HG02678 (cell line): ENCODE measurements around the gene MAN1A1.

Source experiments
- ATAC-seq: cut with Tn5 transposase; IDR thresholded peaks from one replicate; pipeline ENCODE4 v1.9.1; 2021; ENCODE audit warnings: mild to moderate bottlenecking, moderate library complexity; ENCODE audit not compliant: unreplicated experiment

MAN1A1 gene

GRCh38 chr6:119346936-119347335 is 2.6 kb downstream of the MAN1A1 start:
- ATAC-seq, result no peak

DNA sequence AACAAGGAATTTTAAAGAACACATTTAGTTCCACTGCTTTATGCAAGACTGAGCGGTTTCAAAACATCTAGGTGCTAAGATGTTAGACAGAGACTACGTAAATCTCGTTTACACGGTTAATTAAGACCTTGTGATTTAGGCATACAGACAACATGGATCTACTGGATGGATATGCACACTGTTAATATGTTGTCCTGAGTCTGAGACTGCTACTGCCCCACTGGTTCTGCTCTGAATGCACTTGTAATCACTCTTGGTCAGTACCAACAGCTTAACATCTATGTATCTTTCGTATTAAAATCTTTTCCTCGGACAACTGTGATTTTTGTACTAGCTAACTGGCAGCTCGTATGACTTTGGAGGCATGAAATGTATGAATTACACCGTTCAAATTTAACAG is 3.1 kb downstream of the MAN1A1 start:
- ATAC-seq, result no peak

DNA sequence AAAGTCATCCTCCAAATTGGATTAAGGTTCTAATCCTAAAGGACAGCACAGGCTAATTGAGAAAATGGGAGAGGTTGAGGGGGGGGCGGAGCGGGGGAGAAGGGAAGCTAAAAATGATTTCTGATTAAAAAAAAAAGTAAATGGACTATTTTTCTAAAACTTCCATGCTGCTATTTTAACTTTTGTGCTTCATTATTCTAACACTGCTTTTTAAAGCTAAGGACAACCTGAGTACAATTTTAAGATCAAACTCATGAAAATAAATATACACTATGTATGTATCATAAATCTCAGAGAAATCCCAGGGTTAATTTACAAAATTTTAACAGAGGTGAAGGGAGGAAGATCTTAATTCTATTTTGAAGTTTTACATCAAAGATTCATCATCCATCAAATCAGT is 4.4 kb downstream of the MAN1A1 start:
- no peak for ATAC-seq

GRCh38 chr6:119344306-119344705 is 5.3 kb downstream of the MAN1A1 start:
- no peak for ATAC-seq

DNA sequence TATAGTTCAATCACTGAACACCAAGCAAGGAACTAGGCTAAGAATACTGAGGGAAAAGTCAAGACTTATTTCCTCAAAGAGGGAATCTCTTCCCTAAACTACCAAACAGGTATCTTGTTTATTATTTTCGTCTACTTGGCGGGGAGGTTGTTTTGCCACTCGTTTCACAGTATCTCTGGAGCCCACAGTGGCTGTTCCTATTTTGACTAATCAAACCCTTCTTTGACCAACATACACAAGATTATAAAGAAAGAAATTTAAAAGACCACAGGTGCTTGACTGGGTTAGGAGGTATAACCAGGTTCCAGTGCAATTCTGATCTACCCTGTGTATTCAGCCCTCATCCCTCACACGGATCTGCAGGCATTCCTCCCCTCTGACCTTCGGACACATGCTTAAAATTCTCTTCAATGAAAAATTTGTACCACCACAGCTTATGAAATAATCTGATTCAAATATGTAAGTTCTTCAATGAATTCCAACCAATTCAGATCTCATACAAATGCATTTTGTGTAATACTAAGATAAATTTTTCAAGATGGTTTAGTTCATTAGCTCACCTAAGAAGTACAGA is 5.9 kb downstream of the MAN1A1 start:
- ATAC-seq, result no peak

- ATAC-seq, result no peak
Measured at GRCh38 chr6:119343167-119343566, 6.4 kb downstream of the MAN1A1 start.

DNA sequence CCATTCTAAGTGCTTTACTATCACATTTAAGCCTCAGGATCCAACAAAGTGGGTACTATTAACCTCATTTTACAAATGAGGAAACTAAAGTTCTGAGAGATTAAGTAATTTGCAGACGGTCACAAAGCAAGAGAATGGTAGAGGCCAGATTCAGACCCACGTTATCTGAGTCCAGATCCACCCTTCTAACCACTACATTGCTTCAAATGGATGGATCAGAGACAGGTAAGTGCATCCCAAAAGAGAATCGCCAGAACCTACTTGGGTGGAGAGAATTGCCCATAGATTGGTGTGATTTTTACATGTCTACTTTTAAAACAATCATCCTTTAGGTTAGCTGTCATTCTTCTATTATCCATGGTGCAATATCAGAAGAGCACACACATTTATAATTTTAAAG is 7.1 kb downstream of the MAN1A1 start:
- ATAC-seq, result no peak

DNA sequence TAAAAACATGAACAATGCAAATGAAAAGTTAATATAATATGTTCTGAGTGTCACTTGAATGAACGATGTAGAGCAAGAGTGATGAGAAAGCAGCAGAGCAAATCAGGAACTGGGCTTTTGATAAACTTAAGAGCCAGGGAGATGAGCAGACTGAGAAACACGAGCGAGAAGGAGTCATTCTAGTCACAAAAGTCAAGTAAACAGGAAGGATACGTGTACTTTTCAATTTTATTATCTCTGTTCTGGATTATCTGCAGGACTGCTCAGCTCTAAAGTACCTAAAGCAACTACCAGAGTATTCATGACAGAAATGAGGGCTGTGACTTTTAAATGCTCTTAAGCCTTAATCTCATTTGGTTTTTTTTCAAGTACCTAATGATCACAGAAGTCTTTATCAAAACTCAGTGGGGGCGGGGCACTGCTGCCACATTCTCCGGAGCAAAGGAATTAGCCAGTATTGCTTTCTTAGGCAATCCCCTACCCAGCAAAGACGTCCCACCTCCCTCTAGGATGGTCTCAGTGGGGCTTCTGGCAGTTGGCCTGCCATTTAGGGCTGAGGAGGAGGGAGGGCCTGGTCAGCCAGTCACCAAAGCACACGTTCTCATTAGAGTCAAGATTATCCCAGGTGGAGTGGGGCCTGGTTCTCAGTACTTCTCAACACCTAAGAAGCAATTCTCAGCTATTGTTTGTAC is 8.6 kb downstream of the MAN1A1 start:
- no peak for ATAC-seq

- no peak for ATAC-seq
Measured at GRCh38 chr6:119339941-119340456, 9.6 kb downstream of the MAN1A1 start.

DNA sequence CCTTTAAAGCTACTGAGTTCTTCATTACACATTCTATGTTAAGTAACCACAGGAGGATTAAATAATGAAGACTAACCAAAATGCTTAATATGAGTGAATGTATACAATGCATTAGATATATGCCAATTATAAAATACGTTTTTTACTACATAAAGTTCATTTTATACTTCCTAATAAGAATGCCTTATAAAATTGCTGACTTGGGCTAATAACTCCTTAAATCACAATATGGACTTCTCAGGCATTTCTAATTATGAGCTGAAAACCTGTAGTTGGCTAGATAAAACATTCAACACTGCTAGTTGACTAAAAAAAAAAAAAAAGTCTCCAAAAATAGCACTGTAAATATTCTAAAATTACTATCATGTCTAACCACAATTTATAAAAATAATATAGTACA is 11.8 kb downstream of the MAN1A1 start:
- no peak for ATAC-seq

GRCh38 chr6:119337252-119337651 is 12.3 kb downstream of the MAN1A1 start:
- no peak for ATAC-seq

DNA sequence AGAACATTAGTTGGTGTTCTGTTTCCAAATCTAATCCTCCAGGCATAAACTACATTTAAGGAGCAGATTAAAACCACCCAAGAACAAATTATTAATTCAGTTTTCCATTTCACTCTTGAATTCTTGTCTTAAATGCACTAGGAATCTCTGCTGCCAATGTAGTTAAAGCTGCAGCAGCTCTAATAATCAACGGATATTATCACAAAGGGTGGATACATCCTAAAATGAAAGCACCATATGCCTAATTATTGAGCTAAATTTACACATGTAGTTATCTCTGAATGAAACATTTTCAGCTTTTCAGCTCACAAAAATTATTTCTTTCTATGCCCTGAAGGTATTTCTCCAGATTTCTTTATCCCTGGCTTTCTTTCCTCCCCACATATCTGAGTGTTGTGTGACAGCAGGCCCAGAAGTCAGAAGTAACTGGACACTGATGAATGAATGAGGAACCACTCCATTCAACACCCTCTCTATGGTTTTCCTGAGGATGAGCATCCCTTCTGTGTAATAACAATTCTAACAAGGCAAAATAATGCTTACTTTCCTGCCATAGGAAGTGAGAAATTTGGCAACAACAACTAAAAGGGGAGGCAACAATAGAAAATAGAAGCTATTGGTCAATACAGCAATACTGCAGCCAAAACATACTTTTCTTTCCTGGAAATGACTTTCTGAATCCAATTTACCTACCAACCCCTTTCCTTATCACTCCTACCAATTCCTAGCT is 14.9 kb downstream of the MAN1A1 start:
- no peak for ATAC-seq

DNA sequence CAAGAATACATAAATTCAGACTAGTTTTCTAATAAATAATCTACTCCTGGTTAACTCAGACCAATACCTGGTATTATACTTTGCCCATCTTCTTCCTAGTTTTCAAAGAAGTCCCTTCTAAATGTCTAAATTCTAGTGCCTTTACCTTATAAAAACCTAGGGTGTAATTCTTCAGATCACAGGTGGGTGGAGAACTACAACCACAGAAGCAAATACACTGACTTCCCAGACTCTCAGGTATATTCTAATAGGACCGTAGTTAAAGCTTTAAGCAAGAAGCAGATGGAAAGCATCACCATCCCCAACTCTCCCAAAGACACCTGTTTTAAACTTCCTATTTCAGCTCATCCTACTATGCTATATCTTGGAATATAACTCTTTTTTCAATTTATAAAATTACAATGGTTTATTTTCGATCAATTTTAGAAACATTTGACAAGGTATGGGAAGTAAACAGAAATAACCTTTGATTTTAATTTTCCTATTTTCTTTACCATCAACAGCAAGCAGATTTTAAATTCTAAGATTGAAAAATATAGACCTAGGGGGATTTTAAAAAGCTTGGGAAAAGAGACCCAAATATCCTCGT is 15.8 kb downstream of the MAN1A1 start:
- ATAC-seq, result peak; percentile 53

- no peak for ATAC-seq
Measured at GRCh38 chr6:119333063-119333609, 16.4 kb downstream of the MAN1A1 start.

- ATAC-seq, result no peak
Measured at GRCh38 chr6:119331663-119332286, 17.8 kb downstream of the MAN1A1 start.

DNA sequence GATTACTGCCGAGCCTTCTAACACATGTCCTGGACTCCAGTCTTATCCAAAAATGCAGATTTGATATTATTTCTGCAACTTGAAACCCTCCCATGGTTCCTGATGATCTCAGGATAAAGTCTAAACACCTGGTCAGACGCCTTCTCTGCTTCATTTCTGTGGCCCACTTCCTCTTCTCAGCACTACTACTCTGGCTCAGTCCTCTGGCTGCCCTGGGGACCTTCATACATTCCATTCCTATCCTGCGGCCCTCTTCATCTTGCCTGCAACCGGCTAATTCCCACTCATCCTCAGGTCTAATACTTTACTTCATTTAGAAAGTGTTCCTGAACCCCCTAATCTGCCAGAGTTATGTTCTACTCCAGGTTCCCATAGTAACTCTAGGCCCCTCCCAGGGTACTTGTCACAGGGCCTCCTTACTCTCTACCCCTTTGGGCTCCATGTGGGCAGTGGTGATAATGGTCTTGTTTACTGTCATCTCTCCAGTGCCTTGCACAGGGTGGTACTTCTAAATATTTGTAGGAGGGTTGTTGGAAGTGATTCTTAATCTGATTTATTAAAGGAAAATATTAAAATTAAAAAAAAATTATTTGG is 18.9 kb downstream of the MAN1A1 start:
- ATAC-seq, result no peak

DNA sequence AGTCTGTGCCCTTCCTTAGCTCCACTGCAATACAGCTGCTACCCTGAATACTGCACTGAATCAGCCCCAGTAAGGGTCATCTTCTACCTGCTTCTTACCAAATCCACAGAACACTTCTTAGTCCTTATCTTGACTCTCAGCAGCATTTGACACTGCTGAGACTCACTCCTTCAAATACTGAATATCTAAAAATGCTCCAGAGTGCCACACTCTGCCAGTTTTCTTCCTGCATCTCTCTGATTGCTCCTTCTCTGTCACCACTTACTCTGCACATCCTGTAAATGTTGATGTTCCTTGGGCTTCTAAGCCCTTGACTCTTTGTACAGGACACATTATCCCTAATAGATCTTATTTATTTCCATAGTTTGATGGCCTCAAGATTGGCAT is 19.8 kb downstream of the MAN1A1 start:
- no peak for ATAC-seq

GRCh38 chr6:119328892-119329793 is 20.4 kb downstream of the MAN1A1 start:
- no peak for ATAC-seq

DNA sequence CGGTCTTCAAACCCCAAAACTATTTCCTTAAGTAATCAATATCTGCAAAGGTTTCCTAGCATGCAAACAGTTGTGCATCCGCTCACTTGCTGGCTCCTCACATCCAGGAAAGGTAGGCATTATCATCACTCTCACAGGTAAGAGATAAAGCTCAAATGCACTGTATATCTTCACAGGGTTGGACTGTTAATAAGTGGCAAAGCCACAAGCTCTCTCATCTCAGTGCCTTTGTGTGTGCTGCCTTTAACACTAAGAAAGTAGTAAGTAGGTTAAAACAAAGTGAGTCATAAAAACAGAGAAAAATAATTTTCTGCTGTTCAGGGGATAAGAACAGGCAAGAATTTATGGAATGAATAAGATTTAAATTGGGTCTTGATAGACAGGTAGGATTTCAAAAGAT is 21.3 kb downstream of the MAN1A1 start:
- no peak for ATAC-seq

- ATAC-seq, result no peak
Measured at GRCh38 chr6:119327810-119328209, 21.8 kb downstream of the MAN1A1 start.
